H9 (cell line): ENCODE results near the gene FBXO21. TPM values are rescaled to one million over a fixed set of nuclear protein-coding genes. Genes with fewer than 3 reads are reported as not detected.

Experiments
- DNase-seq: peaks from one replicate; pipeline ENCODE4 v3.0.0-alpha.2; 2017
- H2AFZ ChIP-seq: one replicate; pipeline ENCODE4 v1.6.1; 2013; ENCODE audit warnings: mild to moderate bottlenecking, low read length, control low read depth, moderate library complexity
- H2AK5ac ChIP-seq: 2 replicates; pipeline ENCODE4 v1.6.1; 2013; ENCODE audit warnings: low read length, control low read depth, mixed read lengths; ENCODE audit not compliant: insufficient read length
- H2BK120ac ChIP-seq: one replicate; pipeline ENCODE4 v1.6.1; 2013; ENCODE audit warnings: low read depth, mild to moderate bottlenecking, low read length, control low read depth, inconsistent platforms; ENCODE audit not compliant: poor library complexity, severe bottlenecking
- H2BK12ac ChIP-seq: 2 replicates; pipeline ENCODE4 v1.6.1; 2013; ENCODE audit warnings: low read length, control low read depth, mixed read lengths, low read depth; ENCODE audit not compliant: insufficient read length
- H2BK15ac ChIP-seq: 2 replicates; pipeline ENCODE4 v1.6.1; 2013; ENCODE audit warnings: low read depth, low read length, control low read depth
- H2BK20ac ChIP-seq: one replicate; pipeline ENCODE4 v1.6.1; 2013; ENCODE audit warnings: low read depth, mild to moderate bottlenecking, low read length, control low read depth, inconsistent platforms; ENCODE audit not compliant: poor library complexity, severe bottlenecking
- H2BK5ac ChIP-seq: 2 replicates; pipeline ENCODE4 v1.6.1; 2013; ENCODE audit warnings: low read length, control low read depth, mixed read lengths; ENCODE audit not compliant: insufficient read length
- H3K14ac ChIP-seq: 2 replicates; pipeline ENCODE4 v1.6.1; 2013; ENCODE audit warnings: low read length, control low read depth; ENCODE audit not compliant: insufficient read depth
- H3K18ac ChIP-seq: 2 replicates; pipeline ENCODE4 v1.6.1; 2013; ENCODE audit warnings: low read depth, mild to moderate bottlenecking, mixed read lengths, low read length, control low read depth; ENCODE audit not compliant: insufficient read length
- H3K23ac ChIP-seq: 2 replicates; pipeline ENCODE4 v1.6.1; 2013; ENCODE audit warnings: low read length, control low read depth, mixed read lengths, low read depth; ENCODE audit not compliant: insufficient read length
- H3K23me2 ChIP-seq: 2 replicates; pipeline ENCODE4 v1.6.1; 2013; ENCODE audit warnings: low read depth, mild to moderate bottlenecking, mixed read lengths, low read length, control low read depth; ENCODE audit not compliant: insufficient read length, poor library complexity, severe bottlenecking
- H3K27ac ChIP-seq: 2 replicates; pipeline ENCODE4 v1.5.1; 2013; ENCODE audit warnings: low read length, control low read depth, mixed read lengths, low read depth; ENCODE audit not compliant: insufficient read length
- H3K27me3 ChIP-seq: 2 replicates; pipeline ENCODE4 v1.6.1; 2013; ENCODE audit warnings: low read length, control low read depth, inconsistent platforms; ENCODE audit not compliant: insufficient read depth
- H3K4ac ChIP-seq: 2 replicates; pipeline ENCODE4 v1.6.1; 2013; ENCODE audit warnings: low read depth, mild to moderate bottlenecking, control low read depth, inconsistent platforms, low read length, moderate library complexity
- H3K4me1 ChIP-seq: 2 replicates; pipeline ENCODE4 v1.6.1; 2013; ENCODE audit warnings: low read length, control low read depth, inconsistent platforms; ENCODE audit not compliant: insufficient read depth
- H3K4me2 ChIP-seq: 2 replicates; pipeline ENCODE4 v1.6.1; 2013; ENCODE audit warnings: low read length, control low read depth, mixed read lengths; ENCODE audit not compliant: insufficient read length, insufficient read depth
- H3K56ac ChIP-seq: 2 replicates; pipeline ENCODE4 v1.6.1; 2013; ENCODE audit warnings: low read depth, mild to moderate bottlenecking, mixed read lengths, low read length, control low read depth; ENCODE audit not compliant: insufficient read length
- H3K79me1 ChIP-seq: 2 replicates; pipeline ENCODE4 v1.6.1; 2013; ENCODE audit warnings: low read depth, mild to moderate bottlenecking, moderate library complexity, low read length, control low read depth, inconsistent platforms; ENCODE audit not compliant: insufficient read depth, poor library complexity, severe bottlenecking
- H3K79me2 ChIP-seq: 2 replicates; pipeline ENCODE4 v1.6.1; 2013; ENCODE audit warnings: low read length, control low read depth, inconsistent platforms; ENCODE audit not compliant: insufficient read depth
- H3K9ac ChIP-seq: 2 replicates; pipeline ENCODE4 v1.6.1; 2013; ENCODE audit warnings: low read length, control low read depth, mixed read lengths; ENCODE audit not compliant: insufficient read length; ENCODE audit errors: extremely low read depth
- H3K9me3 ChIP-seq: one replicate; pipeline ENCODE4 v1.6.1; 2013; ENCODE audit warnings: low read depth, low read length, inconsistent platforms; ENCODE audit not compliant: control insufficient read depth
- H3T11ph ChIP-seq: one replicate; pipeline ENCODE4 v1.6.1; 2013; ENCODE audit warnings: mild to moderate bottlenecking, low read length, control low read depth, inconsistent platforms
- H4K20me1 ChIP-seq: one replicate; pipeline ENCODE4 v1.6.1; 2013; ENCODE audit not compliant: control insufficient read depth, insufficient read length, insufficient read depth
- H4K5ac ChIP-seq: 2 replicates; pipeline ENCODE4 v1.6.1; 2013; ENCODE audit warnings: low read depth, mild to moderate bottlenecking, mixed read lengths, low read length, control low read depth; ENCODE audit not compliant: insufficient read length
- H4K8ac ChIP-seq: replicated peaks from 2 replicates; pipeline ENCODE4 v1.6.1; 2013; ENCODE audit warnings: low read length, control low read depth, mixed read lengths, low read depth; ENCODE audit not compliant: insufficient read length
- H4K91ac ChIP-seq: 2 replicates; pipeline ENCODE4 v1.6.1; 2013; ENCODE audit warnings: low read depth, mild to moderate bottlenecking, moderate library complexity, mixed read lengths, low read length, control low read depth; ENCODE audit not compliant: insufficient read length
- H3K27ac Mint-ChIP-seq, 3 experiments: 2 replicates in 2 of 3; 3 replicates in 1 of 3; pipeline ENCODE4 v1.8.0; 2020 to 2021; ENCODE audit warnings: mixed read lengths in 3 of 3, mild to moderate bottlenecking in 1 of 3, moderate library complexity in 1 of 3
- H3K27me3 Mint-ChIP-seq: 2 replicates; pipeline ENCODE4 v1.8.0; 2021; ENCODE audit warnings: low read depth, mild to moderate bottlenecking, moderate library complexity, mixed read lengths
- H3K36me3 Mint-ChIP-seq, 3 experiments: 2 replicates in 2 of 3; 3 replicates in 1 of 3; pipeline ENCODE4 v1.8.0; 2020 to 2021; ENCODE audit warnings: low read depth in 3 of 3, mixed read lengths in 3 of 3; ENCODE audit not compliant: insufficient read depth in 1 of 3
- H3K4me1 Mint-ChIP-seq, 2 experiments: 2 replicates each; pipeline ENCODE4 v1.8.0; 2020; ENCODE audit warnings: mixed read lengths in 2 of 2
- H3K4me3 Mint-ChIP-seq, 2 experiments: 2 replicates in 1 of 2; 3 replicates in 1 of 2; pipeline ENCODE4 v1.8.0; 2020 to 2021; ENCODE audit warnings: mild to moderate bottlenecking in 2 of 2, mixed read lengths in 2 of 2, moderate library complexity in 1 of 2
- H3K9me3 Mint-ChIP-seq, 2 experiments: 2 replicates in 1 of 2; 3 replicates in 1 of 2; pipeline ENCODE4 v1.8.0; 2020; ENCODE audit warnings: mild to moderate bottlenecking in 2 of 2, mixed read lengths in 2 of 2, moderate library complexity in 1 of 2
- CTCF ChIP-seq: fragments of 200-600 bp; sonication (generic); conservative IDR thresholded peaks from 3 replicates; pipeline ENCODE4 v1.8.0; 2021; ENCODE audit warnings: antibody characterized with exemption, mild to moderate bottlenecking
- WGBS: extraction: QIAGEN DNeasy Blood & Tissue Kit; methylation state at CpG from one replicate; pipeline ENCODE4 v1.1.7; 2013; ENCODE audit warnings: missing lambda C conversion rate, low lambda C conversion rate, mixed read lengths; ENCODE audit not compliant: insufficient read length; ENCODE audit errors: extremely low coverage; 5-methylcytosine and 5-hydroxymethylcytosine counted together
- total RNA-seq: library from RNA; stranded (reverse); gene quantifications from 2 replicates; pipeline ENCODE4 v1.2.1, GENCODE V29; 2021

FBXO21 gene
- total RNA-seq, 1 experiment from 2014 or later = 58.6 TPM

DNA sequence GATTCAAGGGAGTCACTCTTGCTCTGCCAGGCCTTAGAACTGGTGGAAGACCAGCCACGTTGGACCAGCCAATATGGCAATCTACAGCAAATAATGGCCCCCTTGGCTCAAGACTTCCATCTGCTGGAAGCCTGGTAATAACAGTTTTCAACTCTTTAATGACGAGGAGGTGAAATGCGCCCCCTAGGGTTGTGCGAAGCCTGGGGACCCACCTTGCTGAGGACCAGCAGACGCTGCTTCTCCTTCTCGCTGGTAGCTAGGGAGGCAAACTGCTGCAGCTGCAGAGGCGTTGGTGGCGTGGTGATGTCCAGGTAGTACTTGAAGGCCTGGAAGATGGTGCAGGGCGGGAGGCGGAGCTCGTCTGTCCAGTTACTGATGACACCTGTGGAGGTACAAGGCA, 41.5 kb upstream of the FBXO21 start:
- H3T11ph ChIP-seq = no peak overlapping the region
- H4K91ac ChIP-seq = no peak overlapping the region
- no peak overlapping the region for H2AFZ ChIP-seq
- Mint-ChIP-seq H3K27ac (no peak overlapping the region), H3K4me3 (no peak overlapping the region), H3K36me3 (no peaks in the 10 kb centered on the region; a peak in 1 of 7 replicates), H3K27me3 (0 out of 2 replicates have a peak, but pooled peaks cover 2% of the 10 kb centered on the region), H3K4me1 (peaks cover 23 to 41% of the 10 kb centered on the region in 2 experiments), H3K9me3 (no peaks in the 10 kb centered on the region; a peak in 1 of 5 replicates)
- no peak overlapping the region for H2BK120ac ChIP-seq
- peak; percentile 62 for TF ChIP-seq CTCF
- H3K27me3 ChIP-seq = no peaks in the 10 kb centered on the region
- no peak overlapping the region for H4K5ac ChIP-seq
- no peak overlapping the region for H3K4ac ChIP-seq
- H3K79me2 ChIP-seq = no peaks in the 10 kb centered on the region
- peaks cover 3% of the 10 kb centered on the region; the same call in 1 of the 2 replicates for H3K4me1 ChIP-seq
- no peak overlapping the region for H3K56ac ChIP-seq
- no peaks in the 10 kb centered on the region for H3K9me3 ChIP-seq
- H2BK20ac ChIP-seq = no peak overlapping the region
- H2BK12ac ChIP-seq = no peak overlapping the region
- H3K23me2 ChIP-seq = no peaks in the 10 kb centered on the region
- no peaks in the 10 kb centered on the region for H4K20me1 ChIP-seq
- H3K14ac ChIP-seq = no peak overlapping the region
- H2AK5ac ChIP-seq = no peak overlapping the region
- H2BK5ac ChIP-seq = no peak overlapping the region
- H3K4me2 ChIP-seq = no peak overlapping the region
- H3K18ac ChIP-seq = no peak overlapping the region
- H3K9ac ChIP-seq = no peak overlapping the region
- no peak overlapping the region for H3K23ac ChIP-seq
- no peaks in the 10 kb centered on the region for H3K79me1 ChIP-seq
- no CpG with 5 or more reads among the region's 11 CpGs for WGBS
- H4K8ac ChIP-seq = no peak overlapping the region
- H2BK15ac ChIP-seq = no peak overlapping the region
- DNase-seq = no peak
- H3K27ac ChIP-seq = no peak overlapping the region
